ENCODE results near the gene IGF2BP2.

- TF ChIP-seq CTCF (IDR thresholded peaks at IDR 0.05) = no peak
- no peak for TF ChIP-seq TEAD4 (CRISPR knock-in tag; IDR thresholded peaks at IDR 0.05)
- no peak for TF ChIP-seq AR (CRISPR knock-in tag; IDR thresholded peaks at IDR 0.05)
These were observed 85.6 kb downstream of the IGF2BP2 start for GRCh38 chr3:185739264-185739701.

All from WTC11 (cell line).